GM03348 (cell line): ENCODE results near the gene DBN1.
A peak's percentile ranks its signal among the peaks of the same experiment; 100 is the strongest.

ENCODE experiments used
- DNase-seq: peaks from one replicate; pipeline ENCODE4 v3.0.0; 2012; ENCODE audit warnings: low spot score

DBN1 gene

GRCh38 chr5:177504086-177505056, 30.9 kb upstream of the DBN1 start:
- DNase-seq, result no peak

DNA sequence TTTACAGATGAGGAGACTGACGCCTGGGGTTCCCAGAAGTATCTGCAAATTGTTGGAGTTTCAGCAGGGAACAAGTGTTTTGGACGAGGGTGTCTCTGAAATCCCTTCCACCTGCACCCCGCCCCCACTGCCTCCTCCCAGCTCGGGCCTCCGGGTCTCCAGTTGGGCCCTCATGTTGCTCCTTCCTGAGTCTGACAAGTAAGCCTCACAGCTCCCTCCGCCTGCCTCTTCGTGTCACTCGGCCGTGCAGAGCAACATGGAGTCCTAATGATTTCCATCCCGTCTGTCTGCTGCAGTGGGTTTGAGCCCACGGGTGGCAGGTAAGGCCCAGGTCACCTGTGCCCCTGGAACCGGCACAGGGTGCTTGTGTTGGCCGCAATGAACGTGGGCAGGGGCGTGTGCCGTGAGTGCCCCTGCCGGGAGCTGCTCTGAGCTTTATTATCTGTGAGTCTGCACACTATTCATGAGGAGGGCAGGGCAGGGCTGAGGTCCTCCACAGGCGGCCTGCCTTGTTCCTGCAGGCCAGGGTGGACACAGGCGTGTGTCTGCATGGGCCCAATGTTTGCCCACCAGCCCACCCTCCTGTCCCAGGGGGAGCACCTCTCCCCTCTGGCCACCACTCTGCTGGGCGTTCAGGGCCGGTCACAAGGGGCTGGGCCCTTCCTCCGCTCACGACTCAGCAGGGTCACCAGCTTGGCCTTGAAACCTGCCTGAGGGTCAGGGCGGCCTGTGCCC, 30.1 kb upstream of the DBN1 start:
- no peak for DNase-seq

- no peak for DNase-seq
These were observed 29.5 kb upstream of the DBN1 start for GRCh38 chr5:177502886-177503285.

- DNase-seq, result no peak
These were observed 28.6 kb upstream of the DBN1 start for GRCh38 chr5:177501874-177502678.

DNA sequence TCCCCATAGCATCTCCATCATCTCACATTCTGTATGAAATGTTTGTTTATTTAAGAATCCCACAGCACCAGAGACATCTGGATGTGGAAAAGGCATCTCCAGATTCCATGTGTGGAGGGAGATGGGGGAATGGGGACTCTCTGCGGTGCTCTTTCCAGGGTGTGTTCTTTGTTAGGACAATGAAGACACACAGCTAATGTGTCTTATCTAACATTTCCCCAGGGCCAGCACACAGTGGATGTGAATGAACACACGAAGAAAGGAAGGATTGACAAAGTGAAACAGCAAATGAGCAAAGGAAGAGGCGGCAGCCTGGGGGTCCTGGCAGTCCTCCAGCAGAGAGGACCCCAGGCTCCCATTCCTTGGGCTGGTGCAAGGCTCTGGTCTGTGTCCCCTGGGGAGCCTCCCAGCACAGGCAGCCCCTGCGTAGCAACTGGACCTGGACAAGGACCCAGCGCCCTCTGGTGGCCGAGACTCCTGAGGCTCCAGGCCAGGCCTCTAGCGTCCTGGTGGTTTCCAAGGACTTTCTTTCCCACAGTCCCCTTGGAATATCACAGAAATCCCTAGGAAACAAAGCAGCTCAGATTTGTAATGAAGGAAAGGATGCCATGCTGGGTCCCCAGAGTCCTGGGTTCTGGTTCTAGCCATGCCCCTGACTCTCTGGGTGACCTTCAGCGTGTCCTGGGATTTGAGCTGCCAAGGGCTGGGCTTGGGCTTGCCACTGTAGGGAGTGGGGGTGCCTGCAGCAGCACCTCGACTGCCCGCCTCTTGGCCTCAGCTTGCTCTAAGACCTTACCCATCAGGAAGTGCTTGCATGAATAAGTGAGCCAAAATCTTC, 27.5 kb upstream of the DBN1 start:
- peak; percentile 89 for DNase-seq

- no peak for DNase-seq
These were observed 26.4 kb upstream of the DBN1 start for GRCh38 chr5:177499842-177500241.

GRCh38 chr5:177498013-177498787, 24.8 kb upstream of the DBN1 start:
- no peak for DNase-seq

- DNase-seq, result peak; percentile 99
These were observed 24.0 kb upstream of the DBN1 start, which contains the start of gene PDLIM7 for GRCh38 chr5:177497292-177498012. Gene PDLIM7 (minus strand): TSS chr5:177497604. CDS start chr5:177496512, 1,092 bp downstream.

DNA sequence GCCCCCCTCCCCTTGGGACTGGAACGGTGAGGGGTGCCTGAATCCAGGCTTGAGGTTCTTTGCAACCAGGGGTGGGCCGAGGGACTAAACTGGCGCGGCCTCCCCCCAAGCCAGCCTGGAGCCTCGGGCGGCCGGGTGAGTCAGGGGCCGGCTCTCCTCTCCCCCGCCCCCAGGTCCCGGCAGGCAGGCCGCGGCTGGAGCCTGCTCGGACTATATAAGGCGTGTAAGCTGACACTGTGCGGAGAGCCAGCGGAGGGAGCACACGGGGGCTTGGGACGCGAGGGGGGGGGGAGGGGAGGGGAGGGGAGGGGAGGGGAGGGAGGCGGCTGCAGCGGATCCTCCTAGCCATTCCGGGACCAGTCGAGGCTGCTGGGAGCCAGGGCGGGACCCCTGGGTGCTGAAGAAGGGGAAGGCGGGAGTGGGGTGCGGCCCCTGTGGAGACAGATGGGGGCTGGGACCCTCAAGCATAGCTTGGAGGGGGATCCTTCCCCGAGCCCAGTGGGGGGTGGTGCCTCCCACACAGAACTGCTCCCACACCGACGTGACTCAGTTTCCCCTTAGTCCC, 23.4 kb upstream of the DBN1 start:
- DNase-seq, result peak; percentile 92

DNA sequence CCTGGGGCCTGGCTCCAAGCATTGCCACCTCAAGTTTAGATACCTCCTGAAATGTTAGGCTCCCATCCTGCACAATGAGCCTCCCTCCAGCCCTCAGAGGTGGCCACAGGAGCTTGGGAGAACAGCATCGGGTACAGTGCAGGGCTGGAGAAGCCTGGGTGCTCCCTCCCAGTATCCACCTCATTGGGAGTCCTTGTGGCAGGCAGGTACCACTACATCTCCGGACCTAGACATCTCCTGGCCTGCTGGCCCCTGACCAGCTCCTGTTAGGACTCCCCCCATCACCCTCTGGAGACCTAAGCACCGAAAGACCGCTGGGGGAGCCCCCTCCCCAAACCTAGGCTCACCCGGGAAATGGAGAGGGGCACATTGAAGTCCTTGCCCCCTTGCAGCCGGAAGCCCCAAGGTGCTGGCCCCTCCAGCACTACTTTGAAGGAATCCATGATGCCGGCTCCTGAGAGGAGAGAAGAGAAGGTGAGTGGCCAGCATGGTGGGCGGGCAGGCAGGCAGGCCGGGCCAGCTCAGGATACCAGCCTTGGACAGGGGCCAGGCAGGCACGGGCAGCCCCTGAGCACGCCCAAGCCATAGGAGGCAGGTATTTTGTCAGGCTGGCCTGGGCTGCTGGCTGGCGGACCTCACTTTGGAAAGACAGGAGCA, 22.8 kb upstream of the DBN1 start:
- peak; percentile 56 for DNase-seq

- DNase-seq, result peak; percentile 89
These were observed 22.0 kb upstream of the DBN1 start for GRCh38 chr5:177495243-177496060.

GRCh38 chr5:177494346-177495195, 21.1 kb upstream of the DBN1 start:
- DNase-seq, result peak; percentile 94

GRCh38 chr5:177493795-177494345, 20.4 kb upstream of the DBN1 start:
- no peak for DNase-seq

- DNase-seq, result no peak
These were observed 19.4 kb upstream of the DBN1 start for GRCh38 chr5:177492841-177493240.

DNA sequence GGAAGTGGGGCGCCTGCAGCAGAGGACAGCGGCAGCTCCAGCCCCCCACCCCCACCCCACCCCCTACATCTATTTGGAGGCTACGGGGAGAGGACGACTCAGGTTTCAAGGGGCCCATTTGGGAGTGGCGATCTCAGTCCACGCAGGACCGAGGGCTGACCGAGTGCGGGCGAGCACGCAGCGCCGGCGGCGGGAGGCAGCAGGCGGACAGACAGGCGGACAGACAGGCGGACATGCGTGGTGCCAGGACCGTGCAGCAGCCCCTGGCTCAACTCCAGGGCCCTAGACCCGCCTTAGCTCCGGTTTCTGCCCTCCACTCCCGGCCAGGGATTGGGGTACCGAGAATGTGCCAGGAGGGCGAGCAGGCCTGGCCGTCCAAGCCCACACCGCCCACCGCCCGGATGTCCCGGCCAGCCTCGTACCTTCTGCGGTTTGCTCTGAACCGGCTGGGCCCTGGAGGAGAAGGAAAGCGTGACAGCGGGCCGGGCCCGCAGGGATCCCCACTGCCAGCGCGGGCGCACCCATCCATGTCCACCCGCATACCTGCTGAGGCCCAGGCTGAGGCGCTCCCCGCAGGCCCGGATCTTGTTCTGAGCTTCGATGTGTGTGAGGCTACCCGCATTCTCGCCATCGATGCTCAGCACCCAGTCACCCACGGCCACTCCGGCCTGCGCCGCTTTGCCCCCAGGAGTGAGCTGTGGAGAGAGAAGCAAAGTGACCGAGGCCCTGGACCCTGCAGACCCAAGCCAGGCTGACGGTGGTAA, 18.7 kb upstream of the DBN1 start:
- no peak for DNase-seq

DNA sequence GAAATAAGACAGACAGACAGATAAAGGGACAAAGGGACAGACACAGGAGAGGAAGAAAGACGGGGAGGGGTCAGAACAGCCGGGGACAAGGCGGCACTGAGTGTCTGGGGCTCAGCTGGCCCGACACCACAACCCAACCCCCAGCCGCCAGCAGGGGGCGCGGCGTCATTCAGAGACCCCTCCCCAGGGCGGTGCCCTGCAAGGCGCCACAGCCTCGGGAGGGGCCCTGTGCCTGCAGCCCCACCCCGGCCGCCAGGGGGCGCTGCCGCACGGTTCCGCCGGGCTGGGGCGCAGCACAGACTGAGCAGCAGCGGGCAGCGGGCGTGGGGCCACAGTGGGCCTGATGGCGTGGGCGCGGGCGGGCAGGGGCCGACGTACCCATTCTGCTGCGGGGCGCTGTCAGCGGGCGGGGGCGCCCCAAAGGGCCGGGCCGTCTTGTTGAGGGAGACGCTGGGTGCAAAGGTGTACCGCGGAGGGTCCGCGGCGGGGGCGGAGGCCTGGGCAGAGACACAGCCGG, 18.1 kb upstream of the DBN1 start:
- peak; percentile 71 for DNase-seq
